DOHH2 (cell line): ENCODE measurements around the gene WNT9B.

Source experiments
- H3F3A ChIP-seq: fragments of 200-600 bp; sonication (generic), shearing (Covaris generic); 2 replicates; pipeline ENCODE4 v1.6.0; 2016; ENCODE audit warnings: antibody characterized with exemption, mild to moderate bottlenecking; ENCODE audit not compliant: control insufficient read depth, insufficient read depth
- H3K27ac ChIP-seq: fragments of 200-600 bp; sonication (generic); 2 replicates; pipeline ENCODE4 v1.5.1; 2014; ENCODE audit warnings: low read depth, mild to moderate bottlenecking, low read length, moderate library complexity
- H3K27me3 ChIP-seq: fragments of 200-600 bp; sonication (generic); 2 replicates; pipeline ENCODE4 v1.6.1; 2014; ENCODE audit warnings: mild to moderate bottlenecking, low read length, mixed read lengths; ENCODE audit not compliant: control insufficient read depth
- H3K36me3 ChIP-seq: fragments of 200-600 bp; sonication (generic); 2 replicates; pipeline ENCODE4 v1.6.1; 2014; ENCODE audit warnings: mild to moderate bottlenecking, low read length, moderate library complexity, mixed read lengths; ENCODE audit not compliant: control insufficient read depth
- H3K4me1 ChIP-seq: fragments of 200-600 bp; sonication (generic); 2 replicates; pipeline ENCODE4 v1.6.1; 2014; ENCODE audit warnings: mild to moderate bottlenecking, low read length, mixed read lengths; ENCODE audit not compliant: control insufficient read depth
- H3K4me2 ChIP-seq: fragments of 200-600 bp; sonication (generic); 2 replicates; pipeline ENCODE4 v1.6.0; 2014; ENCODE audit warnings: mild to moderate bottlenecking, low read length, moderate library complexity
- H3K4me3 ChIP-seq: fragments of 200-600 bp; sonication (generic); 2 replicates; pipeline ENCODE4 v1.5.1; 2014; ENCODE audit warnings: mild to moderate bottlenecking, low read length, mixed read lengths
- H3K79me2 ChIP-seq: fragments of 200-600 bp; sonication (generic); 2 replicates; pipeline ENCODE4 v1.6.1; 2014; ENCODE audit warnings: mild to moderate bottlenecking, low read length, mixed read lengths; ENCODE audit not compliant: control insufficient read depth
- H3K9me2 ChIP-seq: fragments of 200-600 bp; sonication (generic); replicated peaks from 2 replicates; pipeline ENCODE4 v1.6.1; 2014; ENCODE audit warnings: mild to moderate bottlenecking, low read length, mixed read lengths; ENCODE audit not compliant: control insufficient read depth
- H3K9me3 ChIP-seq: fragments of 200-600 bp; sonication (generic); 2 replicates; pipeline ENCODE4 v1.6.1; 2014; ENCODE audit warnings: antibody characterized with exemption, low read length, mixed read lengths; ENCODE audit not compliant: control insufficient read depth, insufficient read depth
- H4K20me1 ChIP-seq: fragments of 200-600 bp; sonication (generic); 2 replicates; pipeline ENCODE4 v1.6.0; 2014; ENCODE audit warnings: low read depth, mild to moderate bottlenecking, antibody characterized with exemption, low read length, moderate library complexity; ENCODE audit not compliant: control insufficient read depth, insufficient read depth
- EZH2phosphoT487 ChIP-seq: fragments of 200-600 bp; sonication (generic); IDR thresholded peaks from 2 replicates; pipeline ENCODE4 v1.6.1; 2017; ENCODE audit warnings: borderline replicate concordance, mild to moderate bottlenecking, antibody characterized with exemption, low read length, moderate library complexity, mixed read lengths
- TF ChIP-seq, protein P1 (sequence below): fragments of 200-600 bp; sonication (generic); IDR thresholded peaks from one replicate; pipeline ENCODE4 v1.5.1; 2014; ENCODE audit warnings: antibody characterized with exemption, mild to moderate bottlenecking, low read depth, low read length; ENCODE audit not compliant: poor library complexity, severe bottlenecking

Gene WNT9B

GRCh38 chr17:46890638-46891037 is 39.3 kb downstream of the WNT9B start:
- no peaks in the 10 kb centered on the region for H3K9me2 ChIP-seq
- TF ChIP-seq, protein P1, sequence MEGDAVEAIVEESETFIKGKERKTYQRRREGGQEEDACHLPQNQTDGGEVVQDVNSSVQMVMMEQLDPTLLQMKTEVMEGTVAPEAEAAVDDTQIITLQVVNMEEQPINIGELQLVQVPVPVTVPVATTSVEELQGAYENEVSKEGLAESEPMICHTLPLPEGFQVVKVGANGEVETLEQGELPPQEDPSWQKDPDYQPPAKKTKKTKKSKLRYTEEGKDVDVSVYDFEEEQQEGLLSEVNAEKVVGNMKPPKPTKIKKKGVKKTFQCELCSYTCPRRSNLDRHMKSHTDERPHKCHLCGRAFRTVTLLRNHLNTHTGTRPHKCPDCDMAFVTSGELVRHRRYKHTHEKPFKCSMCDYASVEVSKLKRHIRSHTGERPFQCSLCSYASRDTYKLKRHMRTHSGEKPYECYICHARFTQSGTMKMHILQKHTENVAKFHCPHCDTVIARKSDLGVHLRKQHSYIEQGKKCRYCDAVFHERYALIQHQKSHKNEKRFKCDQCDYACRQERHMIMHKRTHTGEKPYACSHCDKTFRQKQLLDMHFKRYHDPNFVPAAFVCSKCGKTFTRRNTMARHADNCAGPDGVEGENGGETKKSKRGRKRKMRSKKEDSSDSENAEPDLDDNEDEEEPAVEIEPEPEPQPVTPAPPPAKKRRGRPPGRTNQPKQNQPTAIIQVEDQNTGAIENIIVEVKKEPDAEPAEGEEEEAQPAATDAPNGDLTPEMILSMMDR: no peak
- TF ChIP-seq EZH2phosphoT487: no peak
- H3K27me3 ChIP-seq: peaks cover 55% of the 10 kb centered on the region
- H3K9me3 ChIP-seq: no peaks in the 10 kb centered on the region
- no peaks in the 10 kb centered on the region for H3F3A ChIP-seq
- no peak overlapping the region for H3K27ac ChIP-seq
- H3K4me2 ChIP-seq: no peak overlapping the region
- H3K79me2 ChIP-seq: no peaks in the 10 kb centered on the region
- H3K4me1 ChIP-seq: no peaks in the 10 kb centered on the region
- 0 out of 2 replicates have a peak, but pooled peaks cover 2% of the 10 kb centered on the region for H4K20me1 ChIP-seq
- H3K36me3 ChIP-seq: no peaks in the 10 kb centered on the region
- no peak overlapping the region for H3K4me3 ChIP-seq

DNA sequence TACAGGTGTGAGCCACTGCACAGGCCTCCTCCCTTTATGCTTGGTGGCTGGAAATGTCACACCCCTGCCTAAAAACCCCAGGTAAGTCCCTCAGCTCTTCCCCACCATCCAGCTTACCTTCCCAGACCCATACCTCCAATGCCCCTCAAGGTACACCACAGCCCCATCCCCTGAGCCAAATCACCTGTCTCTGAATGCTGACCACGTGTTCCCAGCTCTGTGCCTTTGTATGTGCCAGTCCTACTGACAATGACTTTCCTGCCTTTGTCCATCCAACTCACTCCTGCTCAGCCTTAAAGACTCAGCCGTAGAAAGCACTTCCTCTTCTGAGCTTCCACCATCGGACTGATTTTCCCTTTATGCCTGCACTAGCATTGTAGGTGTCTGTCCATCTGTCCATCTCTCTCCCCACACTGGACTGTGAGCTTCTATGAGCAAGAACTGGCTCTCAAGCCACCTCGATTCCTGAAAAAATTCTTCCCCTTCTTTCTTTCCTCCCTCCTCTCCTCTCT is 40.9 kb downstream of the WNT9B start:
- no peak for TF ChIP-seq EZH2phosphoT487
- TF ChIP-seq, protein P1: no peak
- Histone ChIP-seq H3K27ac (no peak overlapping the region), H3K4me2 (no peak overlapping the region), H3K9me2 (no peaks in the 10 kb centered on the region), H3K9me3 (no peaks in the 10 kb centered on the region), H4K20me1 (0 out of 2 replicates have a peak, but pooled peaks cover 2% of the 10 kb centered on the region), H3K4me3 (no peak overlapping the region), H3K4me1 (no peaks in the 10 kb centered on the region), H3K36me3 (no peaks in the 10 kb centered on the region), H3K27me3 (peaks cover 46% of the 10 kb centered on the region), H3K79me2 (no peaks in the 10 kb centered on the region), H3F3A (no peaks in the 10 kb centered on the region)

- H3F3A ChIP-seq: no peaks in the 10 kb centered on the region
These were observed 42.6 kb downstream of the WNT9B start for GRCh38 chr17:46894024-46894423.

More at GRCh38 chr17:46894024-46894423, 42.6 kb downstream of the WNT9B start:
- H3K4me3 ChIP-seq: no peak overlapping the region
- no peaks in the 10 kb centered on the region for H3K9me2 ChIP-seq
- H3K27me3 ChIP-seq: peaks cover 33% of the 10 kb centered on the region
- H3K4me1 ChIP-seq: no peaks in the 10 kb centered on the region
- H4K20me1 ChIP-seq: no peaks in the 10 kb centered on the region
- no peaks in the 10 kb centered on the region for H3K79me2 ChIP-seq
- H3K36me3 ChIP-seq: no peaks in the 10 kb centered on the region
- H3K4me2 ChIP-seq: no peak overlapping the region
- TF ChIP-seq, protein P1: no peak
- no peak for TF ChIP-seq EZH2phosphoT487
- no peak overlapping the region for H3K27ac ChIP-seq
- no peaks in the 10 kb centered on the region for H3K9me3 ChIP-seq
